Measurements from ENCODE around the gene RTKN2.

DNA sequence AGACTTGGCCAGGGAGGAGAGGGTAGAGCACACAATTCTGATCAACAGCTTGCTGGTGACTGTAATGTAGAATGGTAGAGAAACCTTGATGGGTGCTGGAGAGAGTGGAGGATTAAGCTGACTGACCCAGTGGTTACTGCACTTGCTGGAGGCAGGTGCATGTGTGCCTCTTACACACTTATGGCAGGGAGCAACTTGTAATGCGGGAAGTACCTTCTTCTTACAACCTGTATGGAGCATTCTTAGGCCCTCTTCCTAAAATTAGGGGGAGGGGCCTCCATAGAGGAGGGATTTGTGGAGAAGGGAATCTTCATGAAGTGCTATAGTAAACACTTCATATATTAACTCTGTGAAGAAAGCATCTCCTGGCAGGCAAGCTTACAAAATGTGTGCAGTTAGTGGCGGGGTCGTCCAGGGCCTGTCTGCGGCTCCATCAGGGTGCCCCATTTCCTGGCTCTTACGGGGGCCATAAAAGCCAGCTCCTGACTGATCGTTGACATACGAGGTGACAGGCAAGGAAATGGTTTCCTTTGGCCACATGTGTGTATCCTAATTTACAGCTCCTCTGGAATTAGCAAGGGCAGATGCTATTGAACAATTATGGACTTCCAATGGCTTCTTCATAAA lies 113.5 kb downstream of the RTKN2 start:
- TF ChIP-seq, protein P1, sequence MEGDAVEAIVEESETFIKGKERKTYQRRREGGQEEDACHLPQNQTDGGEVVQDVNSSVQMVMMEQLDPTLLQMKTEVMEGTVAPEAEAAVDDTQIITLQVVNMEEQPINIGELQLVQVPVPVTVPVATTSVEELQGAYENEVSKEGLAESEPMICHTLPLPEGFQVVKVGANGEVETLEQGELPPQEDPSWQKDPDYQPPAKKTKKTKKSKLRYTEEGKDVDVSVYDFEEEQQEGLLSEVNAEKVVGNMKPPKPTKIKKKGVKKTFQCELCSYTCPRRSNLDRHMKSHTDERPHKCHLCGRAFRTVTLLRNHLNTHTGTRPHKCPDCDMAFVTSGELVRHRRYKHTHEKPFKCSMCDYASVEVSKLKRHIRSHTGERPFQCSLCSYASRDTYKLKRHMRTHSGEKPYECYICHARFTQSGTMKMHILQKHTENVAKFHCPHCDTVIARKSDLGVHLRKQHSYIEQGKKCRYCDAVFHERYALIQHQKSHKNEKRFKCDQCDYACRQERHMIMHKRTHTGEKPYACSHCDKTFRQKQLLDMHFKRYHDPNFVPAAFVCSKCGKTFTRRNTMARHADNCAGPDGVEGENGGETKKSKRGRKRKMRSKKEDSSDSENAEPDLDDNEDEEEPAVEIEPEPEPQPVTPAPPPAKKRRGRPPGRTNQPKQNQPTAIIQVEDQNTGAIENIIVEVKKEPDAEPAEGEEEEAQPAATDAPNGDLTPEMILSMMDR (IDR thresholded peaks at IDR 0.05): no peak
- TF ChIP-seq POLR2A (IDR thresholded peaks at IDR 0.05): no peak
